ENCODE results near the gene MYH9. TPM values are rescaled to one million over a fixed set of nuclear protein-coding genes. Genes with fewer than 3 reads are reported as not detected.
A peak's percentile ranks its signal among the peaks of the same experiment; 100 is the strongest.

MYH9 gene
- total RNA-seq, 1 experiment from 2014 or later: 323 TPM

DNA sequence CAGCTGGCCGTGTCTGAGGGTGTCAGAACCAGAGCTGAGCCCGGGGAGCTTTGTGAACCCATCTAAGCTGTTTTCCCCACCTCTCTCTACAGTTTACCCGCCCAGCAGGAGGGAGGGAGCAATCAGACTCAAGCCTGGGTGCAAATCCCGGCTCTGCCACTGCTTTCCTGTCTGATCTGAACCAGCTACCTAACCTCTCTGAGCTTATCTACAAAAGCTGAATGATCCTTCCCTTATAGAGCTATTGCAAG is 148.7 kb downstream of the MYH9 start:
- Histone ChIP-seq H3K27ac (ENCODE audit: low read depth, low read length, poor library complexity, severe bottlenecking) (peak overlapping the region; percentile 71), H3K4me3 (ENCODE audit: low read depth, low read length, poor library complexity, severe bottlenecking) (peak overlapping the region; percentile 60), H3K36me3 (ENCODE audit: insufficient read depth, low read length, poor library complexity, severe bottlenecking) (no peaks in the 10 kb centered on the region), H3K27me3 (replicated peaks; ENCODE audit: insufficient read depth, low read depth, low read length, poor library complexity) (no peaks in the 10 kb centered on the region), H3K4me1 (ENCODE audit: insufficient read depth, low read length, poor library complexity, severe bottlenecking) (peaks cover 18% of the 10 kb centered on the region), H3K9me3 (ENCODE audit: low read depth, low read length, poor library complexity, severe bottlenecking) (no peaks in the 10 kb centered on the region)
- CTCF ChIA-PET: interaction anchor here (0.8 to 1.1 kb wide), 4 partner anchors 37 to 94 kb away, joined by 3 to 6 read pairs (median 4); no protein-coding TSS in a partner anchor
- DNase-seq (ENCODE audit: low spot score): no peak
- no peak for TF ChIP-seq EZH2 (IDR thresholded peaks at IDR 0.05; ENCODE audit: borderline replicate concordance, low read depth, low read length, poor library complexity, severe bottlenecking)
- TF ChIP-seq, protein P1, sequence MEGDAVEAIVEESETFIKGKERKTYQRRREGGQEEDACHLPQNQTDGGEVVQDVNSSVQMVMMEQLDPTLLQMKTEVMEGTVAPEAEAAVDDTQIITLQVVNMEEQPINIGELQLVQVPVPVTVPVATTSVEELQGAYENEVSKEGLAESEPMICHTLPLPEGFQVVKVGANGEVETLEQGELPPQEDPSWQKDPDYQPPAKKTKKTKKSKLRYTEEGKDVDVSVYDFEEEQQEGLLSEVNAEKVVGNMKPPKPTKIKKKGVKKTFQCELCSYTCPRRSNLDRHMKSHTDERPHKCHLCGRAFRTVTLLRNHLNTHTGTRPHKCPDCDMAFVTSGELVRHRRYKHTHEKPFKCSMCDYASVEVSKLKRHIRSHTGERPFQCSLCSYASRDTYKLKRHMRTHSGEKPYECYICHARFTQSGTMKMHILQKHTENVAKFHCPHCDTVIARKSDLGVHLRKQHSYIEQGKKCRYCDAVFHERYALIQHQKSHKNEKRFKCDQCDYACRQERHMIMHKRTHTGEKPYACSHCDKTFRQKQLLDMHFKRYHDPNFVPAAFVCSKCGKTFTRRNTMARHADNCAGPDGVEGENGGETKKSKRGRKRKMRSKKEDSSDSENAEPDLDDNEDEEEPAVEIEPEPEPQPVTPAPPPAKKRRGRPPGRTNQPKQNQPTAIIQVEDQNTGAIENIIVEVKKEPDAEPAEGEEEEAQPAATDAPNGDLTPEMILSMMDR (conservative IDR thresholded peaks at IDR 0.05; ENCODE audit: low read depth, low read length): no peak
- BruUV-seq (replicated peaks): TSS peak; percentile 52
- intact Hi-C loops (cut with micrococcal nuclease; ENCODE audit: unreplicated experiment): no loop called here
- POLR2A ChIA-PET (ENCODE audit: low non-redundant PET): interaction anchor here (0.5 kb wide), 1 partner anchor 879 kb away, joined by 3 read pairs; no protein-coding TSS in a partner anchor

DNA sequence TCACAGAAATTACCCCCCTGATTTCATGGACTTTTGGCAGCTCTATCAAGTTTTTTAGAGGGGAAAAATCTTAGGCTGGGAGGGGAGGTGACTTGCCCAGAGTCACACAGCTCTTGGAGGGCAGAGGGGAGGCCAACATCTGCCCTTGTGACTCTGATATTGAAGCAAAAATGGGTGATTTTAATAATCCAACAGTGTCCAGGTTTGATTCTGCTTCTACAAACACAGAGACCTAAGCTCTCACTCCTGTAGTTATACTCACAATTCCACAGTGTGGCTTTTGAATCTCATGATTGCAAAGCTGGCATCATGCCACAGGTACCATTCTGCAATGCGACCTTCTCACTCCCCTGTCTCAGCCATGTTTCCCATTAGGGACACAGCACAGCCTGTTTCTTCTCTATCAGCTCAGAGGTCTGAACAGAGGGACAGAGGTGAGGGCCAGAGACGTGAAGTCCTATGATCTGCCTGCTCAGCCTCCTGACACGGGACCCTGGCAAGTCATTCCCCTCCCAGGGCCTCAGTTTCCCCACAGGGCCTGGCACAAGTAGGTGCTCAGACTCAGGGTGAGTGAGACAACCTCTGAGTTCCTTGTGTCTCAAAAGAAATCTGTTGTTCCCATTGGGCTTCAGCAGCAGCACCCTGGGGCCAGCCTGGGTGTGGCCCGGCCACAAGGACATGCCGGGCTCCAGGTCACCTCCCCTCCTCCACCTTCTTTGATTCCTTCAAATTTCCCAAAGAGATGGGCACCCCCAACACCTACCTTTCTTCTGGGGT is 149.2 kb downstream of the MYH9 start:
- intact Hi-C loops (cut with micrococcal nuclease; ENCODE audit: unreplicated experiment): no loop called here
- Histone ChIP-seq H3K4me1 (ENCODE audit: insufficient read depth, low read length, poor library complexity, severe bottlenecking) (peaks cover 18% of the 10 kb centered on the region), H3K27me3 (replicated peaks; ENCODE audit: insufficient read depth, low read depth, low read length, poor library complexity) (no peaks in the 10 kb centered on the region), H3K27ac (ENCODE audit: low read depth, low read length, poor library complexity, severe bottlenecking) (peak overlapping the region; percentile 71), H3K9me3 (ENCODE audit: low read depth, low read length, poor library complexity, severe bottlenecking) (no peaks in the 10 kb centered on the region), H3K36me3 (ENCODE audit: insufficient read depth, low read length, poor library complexity, severe bottlenecking) (no peaks in the 10 kb centered on the region), H3K4me3 (ENCODE audit: low read depth, low read length, poor library complexity, severe bottlenecking) (peak overlapping the region; percentile 60)
- TF ChIP-seq, protein P1 (conservative IDR thresholded peaks at IDR 0.05; ENCODE audit: low read depth, low read length): no peak
- no peak for TF ChIP-seq EZH2 (IDR thresholded peaks at IDR 0.05; ENCODE audit: borderline replicate concordance, low read depth, low read length, poor library complexity, severe bottlenecking)
- no TSS peak for BruUV-seq (replicated peaks)
- ChIA-PET POLR2A (ENCODE audit: low non-redundant PET) (interaction anchor here (0.5 kb wide), 1 partner anchor 878 kb away, joined by 3 read pairs; no protein-coding TSS in a partner anchor), CTCF (interaction anchor here (0.8 to 1.1 kb wide), 4 partner anchors 36 to 93 kb away, joined by 3 to 6 read pairs (median 4); no protein-coding TSS in a partner anchor)
- peak; percentile 32 for DNase-seq (ENCODE audit: low spot score)

DNA sequence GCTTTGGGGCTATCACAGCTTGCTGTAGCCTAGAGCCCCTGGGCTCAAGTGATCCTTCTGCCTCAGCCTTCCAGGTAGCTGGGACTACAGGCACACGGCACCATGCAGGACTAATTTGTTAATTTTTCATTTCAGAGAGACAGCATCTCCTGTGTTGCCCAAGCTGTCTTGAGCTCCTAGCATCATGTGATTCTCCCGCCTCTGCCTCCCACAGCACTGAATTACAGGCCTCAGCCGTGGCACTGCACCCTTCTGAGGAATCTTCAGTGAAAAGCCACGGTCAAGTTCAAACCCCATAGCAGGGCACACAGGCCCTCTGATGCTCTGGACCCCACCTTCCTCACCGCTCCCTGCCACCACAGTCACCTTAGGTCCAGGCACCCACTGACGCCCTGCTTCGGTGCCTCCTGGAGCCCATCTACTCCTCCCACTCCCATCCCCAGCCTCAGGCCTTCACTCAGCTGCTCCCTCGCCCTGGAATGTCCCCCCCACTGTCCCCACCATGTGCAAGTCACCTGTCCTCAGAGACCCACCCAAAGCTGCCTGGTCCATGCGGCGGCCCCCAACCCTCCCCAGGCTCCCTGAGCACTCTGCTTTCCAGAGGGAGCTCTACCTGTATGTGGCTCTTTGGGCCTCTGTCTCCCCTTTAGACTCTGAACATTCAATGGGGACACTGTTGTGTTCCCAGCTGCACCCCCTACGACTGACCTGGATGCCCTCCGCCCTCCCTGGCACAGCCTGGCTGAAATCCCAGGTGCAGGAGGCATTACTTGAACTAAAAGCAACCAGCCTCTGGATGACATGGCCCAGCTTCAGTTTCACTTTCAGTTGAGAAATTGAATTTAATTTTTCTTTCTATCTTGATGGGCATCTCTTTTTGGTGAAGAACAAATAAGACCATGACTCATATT is 150.1 kb downstream of the MYH9 start:
- peak overlapping the region; percentile 71 for H3K27ac ChIP-seq (ENCODE audit: low read depth, low read length, poor library complexity, severe bottlenecking)
- intact Hi-C loops (cut with micrococcal nuclease; ENCODE audit: unreplicated experiment): no loop called here
- CTCF ChIA-PET: no interaction called here
- no peak for DNase-seq (ENCODE audit: low spot score)
- peaks cover 4% of the 10 kb centered on the region for H3K36me3 ChIP-seq (ENCODE audit: insufficient read depth, low read length, poor library complexity, severe bottlenecking)
- POLR2A ChIA-PET (ENCODE audit: low non-redundant PET): no interaction called here
- no peaks in the 10 kb centered on the region for H3K27me3 ChIP-seq (replicated peaks; ENCODE audit: insufficient read depth, low read depth, low read length, poor library complexity)
- H3K4me1 ChIP-seq (ENCODE audit: insufficient read depth, low read length, poor library complexity, severe bottlenecking): peaks cover 18% of the 10 kb centered on the region
- no TSS peak for BruUV-seq (replicated peaks)
- H3K4me3 ChIP-seq (ENCODE audit: low read depth, low read length, poor library complexity, severe bottlenecking): peak overlapping the region; percentile 60
- TF ChIP-seq EZH2 (IDR thresholded peaks at IDR 0.05; ENCODE audit: borderline replicate concordance, low read depth, low read length, poor library complexity, severe bottlenecking): no peak
- TF ChIP-seq, protein P1 (conservative IDR thresholded peaks at IDR 0.05; ENCODE audit: low read depth, low read length): no peak
- H3K9me3 ChIP-seq (ENCODE audit: low read depth, low read length, poor library complexity, severe bottlenecking): no peaks in the 10 kb centered on the region

All from A673 (cell line).